ENCODE results near the gene THSD4.

Gene THSD4

DNA sequence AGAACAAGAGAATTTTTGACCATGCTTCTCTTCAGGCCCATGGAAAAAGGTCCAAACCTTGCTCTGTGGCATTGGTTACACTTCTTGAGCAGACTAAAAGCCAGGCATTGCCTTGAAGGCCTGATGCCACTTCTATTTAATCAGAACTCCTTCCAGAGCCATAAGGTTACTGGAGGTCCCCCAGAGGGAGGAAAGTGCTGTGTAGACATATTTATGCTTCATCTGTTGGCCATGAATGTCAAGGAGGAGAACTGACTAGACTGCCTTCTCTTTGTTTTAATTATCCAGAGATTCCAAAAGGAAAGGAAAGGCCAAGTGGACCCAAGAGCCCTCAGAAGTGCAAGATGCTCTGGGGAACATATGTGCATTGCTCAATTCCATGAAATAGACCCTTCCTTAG lies 402.5 kb downstream of the THSD4 start:
- TF ChIP-seq SUZ12 (IDR thresholded peaks at IDR 0.05; ENCODE audit: extremely low read depth, insufficient read depth, insufficient read length) (no peak), YY1 (IDR thresholded peaks at IDR 0.05; ENCODE audit: insufficient read depth, insufficient read length) (no peak), ZNF274 (IDR thresholded peaks at IDR 0.05; ENCODE audit: low read depth, low read length) (no peak)
- DNase-seq (ENCODE audit: low read depth, low spot score), result no peak
- H3K4me3 ChIP-seq (ENCODE audit: insufficient read length, low read depth), result no peak overlapping the region
- no peaks in the 10 kb centered on the region for H3K27me3 ChIP-seq (ENCODE audit: insufficient read depth, insufficient read length)
- no peak overlapping the region for H3K9ac ChIP-seq (ENCODE audit: insufficient read length, low read depth)
- no peaks in the 10 kb centered on the region for H3K9me3 ChIP-seq (ENCODE audit: insufficient read depth, low read length)
- H3K4me1 ChIP-seq (ENCODE audit: insufficient read depth, insufficient read length), result peaks cover 4% of the 10 kb centered on the region
- no peaks in the 10 kb centered on the region for H3K36me3 ChIP-seq (ENCODE audit: insufficient read depth, insufficient read length, low read length)

DNA sequence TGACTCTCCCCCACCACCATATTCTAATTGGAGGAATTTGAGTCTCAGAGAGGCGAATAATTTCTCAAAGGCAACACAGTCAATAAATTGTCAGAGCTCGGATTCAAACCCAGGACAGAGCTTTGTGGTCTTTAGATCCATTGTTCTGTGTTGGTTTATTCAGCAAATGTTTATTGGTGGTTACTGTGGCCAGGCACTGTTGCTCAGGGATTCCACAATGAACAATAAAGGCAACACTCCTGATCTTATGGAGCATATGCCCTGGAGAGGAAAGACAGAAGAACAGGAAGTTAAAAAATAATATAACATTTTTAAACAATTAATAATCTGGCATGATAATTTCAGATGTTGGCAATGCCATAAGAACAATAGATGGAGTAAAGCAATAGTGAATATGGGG lies 403.4 kb downstream of the THSD4 start:
- Histone ChIP-seq H3K36me3 (ENCODE audit: insufficient read depth, insufficient read length, low read length) (no peaks in the 10 kb centered on the region), H3K9ac (ENCODE audit: insufficient read length, low read depth) (no peak overlapping the region), H3K4me3 (ENCODE audit: insufficient read length, low read depth) (no peak overlapping the region), H3K27me3 (ENCODE audit: insufficient read depth, insufficient read length) (no peaks in the 10 kb centered on the region), H3K9me3 (ENCODE audit: insufficient read depth, low read length) (no peaks in the 10 kb centered on the region), H3K4me1 (ENCODE audit: insufficient read depth, insufficient read length) (peaks cover 4% of the 10 kb centered on the region)
- no peak for DNase-seq (ENCODE audit: low read depth, low spot score)
- TF ChIP-seq YY1 (IDR thresholded peaks at IDR 0.05; ENCODE audit: insufficient read depth, insufficient read length) (no peak), ZNF274 (IDR thresholded peaks at IDR 0.05; ENCODE audit: low read depth, low read length) (no peak), SUZ12 (IDR thresholded peaks at IDR 0.05; ENCODE audit: extremely low read depth, insufficient read depth, insufficient read length) (no peak)

- Histone ChIP-seq H3K9ac (ENCODE audit: insufficient read length, low read depth) (no peak overlapping the region), H3K4me1 (ENCODE audit: insufficient read depth, insufficient read length) (no peaks in the 10 kb centered on the region), H3K27me3 (ENCODE audit: insufficient read depth, insufficient read length) (no peaks in the 10 kb centered on the region), H3K36me3 (ENCODE audit: insufficient read depth, insufficient read length, low read length) (no peaks in the 10 kb centered on the region), H3K4me3 (ENCODE audit: insufficient read length, low read depth) (no peak overlapping the region), H3K9me3 (ENCODE audit: insufficient read depth, low read length) (no peaks in the 10 kb centered on the region)
- TF ChIP-seq YY1 (IDR thresholded peaks at IDR 0.05; ENCODE audit: insufficient read depth, insufficient read length) (no peak), ZNF274 (IDR thresholded peaks at IDR 0.05; ENCODE audit: low read depth, low read length) (no peak), SUZ12 (IDR thresholded peaks at IDR 0.05; ENCODE audit: extremely low read depth, insufficient read depth, insufficient read length) (no peak)
- DNase-seq (ENCODE audit: low read depth, low spot score), result no peak
Measured at GRCh38 chr15:71526060-71526820, 411.0 kb downstream of the THSD4 start.

DNA sequence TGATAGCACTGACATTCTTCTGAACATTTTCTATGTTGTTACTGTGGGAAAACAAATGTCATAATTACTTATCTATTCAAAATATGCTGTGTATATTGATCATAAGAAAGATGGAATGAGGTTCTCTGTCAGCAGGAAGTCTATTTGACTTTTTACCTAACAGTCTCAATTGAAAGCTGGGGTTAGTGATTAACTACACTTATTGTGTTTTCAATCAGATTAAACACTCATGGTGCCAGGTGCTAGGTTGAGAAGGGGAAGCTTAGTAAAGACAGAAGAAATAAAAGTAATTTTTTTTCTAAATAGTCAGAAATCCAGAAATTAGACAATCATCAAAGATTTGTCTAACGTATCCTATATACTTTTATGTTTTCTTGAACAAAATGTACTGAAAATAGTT lies 414.1 kb downstream of the THSD4 start:
- H3K27me3 ChIP-seq (ENCODE audit: insufficient read depth, insufficient read length), result no peaks in the 10 kb centered on the region
- no peaks in the 10 kb centered on the region for H3K9me3 ChIP-seq (ENCODE audit: insufficient read depth, low read length)
- TF ChIP-seq YY1 (IDR thresholded peaks at IDR 0.05; ENCODE audit: insufficient read depth, insufficient read length) (no peak), ZNF274 (IDR thresholded peaks at IDR 0.05; ENCODE audit: low read depth, low read length) (no peak), SUZ12 (IDR thresholded peaks at IDR 0.05; ENCODE audit: extremely low read depth, insufficient read depth, insufficient read length) (no peak)
- no peak overlapping the region for H3K4me3 ChIP-seq (ENCODE audit: insufficient read length, low read depth)
- H3K36me3 ChIP-seq (ENCODE audit: insufficient read depth, insufficient read length, low read length), result no peaks in the 10 kb centered on the region
- H3K4me1 ChIP-seq (ENCODE audit: insufficient read depth, insufficient read length), result no peaks in the 10 kb centered on the region
- no peak overlapping the region for H3K9ac ChIP-seq (ENCODE audit: insufficient read length, low read depth)
- DNase-seq (ENCODE audit: low read depth, low spot score), result no peak

GRCh38 chr15:71530116-71530515 lies 414.8 kb downstream of the THSD4 start:
- no peaks in the 10 kb centered on the region for H3K9me3 ChIP-seq (ENCODE audit: insufficient read depth, low read length)
- no peaks in the 10 kb centered on the region for H3K36me3 ChIP-seq (ENCODE audit: insufficient read depth, insufficient read length, low read length)
- H3K27me3 ChIP-seq (ENCODE audit: insufficient read depth, insufficient read length), result no peaks in the 10 kb centered on the region
- H3K9ac ChIP-seq (ENCODE audit: insufficient read length, low read depth), result no peak overlapping the region
- H3K4me1 ChIP-seq (ENCODE audit: insufficient read depth, insufficient read length), result no peaks in the 10 kb centered on the region
- H3K4me3 ChIP-seq (ENCODE audit: insufficient read length, low read depth), result no peak overlapping the region
- no peak for DNase-seq (ENCODE audit: low read depth, low spot score)
- no peak for TF ChIP-seq YY1 (IDR thresholded peaks at IDR 0.05; ENCODE audit: insufficient read depth, insufficient read length)
- no peak for TF ChIP-seq ZNF274 (IDR thresholded peaks at IDR 0.05; ENCODE audit: low read depth, low read length)
- no peak for TF ChIP-seq SUZ12 (IDR thresholded peaks at IDR 0.05; ENCODE audit: extremely low read depth, insufficient read depth, insufficient read length)

- Histone ChIP-seq H3K36me3 (ENCODE audit: insufficient read depth, insufficient read length, low read length) (no peaks in the 10 kb centered on the region), H3K27me3 (ENCODE audit: insufficient read depth, insufficient read length) (no peaks in the 10 kb centered on the region), H3K9me3 (ENCODE audit: insufficient read depth, low read length) (no peaks in the 10 kb centered on the region), H3K9ac (ENCODE audit: insufficient read length, low read depth) (no peak overlapping the region), H3K4me3 (ENCODE audit: insufficient read length, low read depth) (no peak overlapping the region), H3K4me1 (ENCODE audit: insufficient read depth, insufficient read length) (no peaks in the 10 kb centered on the region)
- TF ChIP-seq ZNF274 (IDR thresholded peaks at IDR 0.05; ENCODE audit: low read depth, low read length) (no peak), YY1 (IDR thresholded peaks at IDR 0.05; ENCODE audit: insufficient read depth, insufficient read length) (no peak)
- DNase-seq (ENCODE audit: low read depth, low spot score), result peak; percentile 57
Measured at GRCh38 chr15:71532994-71533393, 417.7 kb downstream of the THSD4 start.

GRCh38 chr15:71538181-71538580 lies 422.9 kb downstream of the THSD4 start:
- no peaks in the 10 kb centered on the region for H3K36me3 ChIP-seq (ENCODE audit: insufficient read depth, insufficient read length, low read length)
- no peaks in the 10 kb centered on the region for H3K4me1 ChIP-seq (ENCODE audit: insufficient read depth, insufficient read length)
- H3K9ac ChIP-seq (ENCODE audit: insufficient read length, low read depth), result no peak overlapping the region
- no peak overlapping the region for H3K4me3 ChIP-seq (ENCODE audit: insufficient read length, low read depth)
- TF ChIP-seq ZNF274 (IDR thresholded peaks at IDR 0.05; ENCODE audit: low read depth, low read length) (no peak), YY1 (IDR thresholded peaks at IDR 0.05; ENCODE audit: insufficient read depth, insufficient read length) (no peak), SUZ12 (IDR thresholded peaks at IDR 0.05; ENCODE audit: extremely low read depth, insufficient read depth, insufficient read length) (no peak)
- no peaks in the 10 kb centered on the region for H3K9me3 ChIP-seq (ENCODE audit: insufficient read depth, low read length)
- DNase-seq (ENCODE audit: low read depth, low spot score), result no peak
- H3K27me3 ChIP-seq (ENCODE audit: insufficient read depth, insufficient read length), result no peaks in the 10 kb centered on the region

Measured in NT2/D1 (cell line).